Esophagus muscularis mucosa (tissue), 4 donors: ENCODE data around the gene UNC5A. TPM values are rescaled to one million over a fixed set of nuclear protein-coding genes. Genes with fewer than 3 reads are reported as not detected.

Source experiments
- DNase-seq: peaks from one replicate; pipeline ENCODE4 v3.0.0-alpha.2; 2017; ENCODE audit errors: extremely low spot score
- H3K27ac ChIP-seq, 4 donors: fragments of 200-600 bp; sonication (generic); replicated peaks in 1 of 4; 1 replicate in 3 of 4; 2 replicates in 1 of 4; pipeline ENCODE4 v1.5.1; 2016 to 2019; ENCODE audit warnings: mild to moderate bottlenecking in 1 of 4
- H3K27me3 ChIP-seq, 4 donors: fragments of 200-600 bp; sonication (generic); one replicate each; pipeline versions ENCODE4 v1.5.1 to v1.6.0; 2016 to 2019
- H3K36me3 ChIP-seq, 4 donors: fragments of 200-600 bp; sonication (generic); one replicate each; pipeline ENCODE4 v1.5.1; 2016 to 2019
- H3K4me1 ChIP-seq, 4 donors: fragments of 200-600 bp; sonication (generic); one replicate each; pipeline ENCODE4 v1.5.1; 2016 to 2019
- H3K4me3 ChIP-seq, 4 donors: fragments of 200-600 bp; sonication (generic); 1 replicate in 2 of 4; 2 replicates in 2 of 4; pipeline ENCODE4 v1.5.1; 2016 to 2019; ENCODE audit warnings: mild to moderate bottlenecking in 4 of 4, moderate library complexity in 1 of 4
- H3K9me3 ChIP-seq, 4 donors: fragments of 200-600 bp; sonication (generic); 1 replicate in 3 of 4; 2 replicates in 1 of 4; pipeline ENCODE4 v1.5.1; 2016 to 2019
- EP300 ChIP-seq: sonication (generic); formaldehyde crosslinking; IDR thresholded peaks from one replicate; pipeline ENCODE4 v1.6.1; 2017; ENCODE audit warnings: antibody characterized with exemption
- POLR2A ChIP-seq: fragments of 450-650 bp; IDR thresholded peaks from one replicate; pipeline ENCODE4 v1.6.1; 2017; ENCODE audit warnings: antibody characterized with exemption, moderate library complexity, mild to moderate bottlenecking, low read depth
- POLR2AphosphoS5 ChIP-seq, 2 donors: sonication (generic); formaldehyde crosslinking; IDR thresholded peaks; one replicate each; pipeline ENCODE4 v1.6.1; 2017; ENCODE audit warnings: antibody characterized with exemption in 2 of 2
- WGBS: methylation state at CpG from one replicate; pipeline ENCODE4 v1.1.5; 2018; 5-methylcytosine and 5-hydroxymethylcytosine counted together
- intact Hi-C: fragments of 100-400 bp; cut with DNase I; formaldehyde crosslinking; loops from one replicate; pipeline ENCODE4 v1.15.1; 2023
- total RNA-seq, 4 donors: library from RNA; depleted of rRNA; stranded (reverse); fragments of >200 nt; gene quantifications; one replicate each; pipeline versions ENCODE4 v1.1.0 to v1.2.1, GENCODE V29; 2016
- TF ChIP-seq, protein P1 (sequence below), 3 experiments: fragments of 200-600 bp in 2 of 3; fragments of 450-650 bp in 1 of 3; sonication (generic) in 2 of 3; IDR thresholded peaks; one replicate each; pipeline ENCODE4 v1.5.1; 2017 to 2019; ENCODE audit warnings: antibody characterized with exemption in 3 of 3, mild to moderate bottlenecking in 2 of 3, moderate library complexity in 1 of 3

Gene UNC5A
- total RNA-seq, 4 donors from 2014 or later, result not detected

DNA sequence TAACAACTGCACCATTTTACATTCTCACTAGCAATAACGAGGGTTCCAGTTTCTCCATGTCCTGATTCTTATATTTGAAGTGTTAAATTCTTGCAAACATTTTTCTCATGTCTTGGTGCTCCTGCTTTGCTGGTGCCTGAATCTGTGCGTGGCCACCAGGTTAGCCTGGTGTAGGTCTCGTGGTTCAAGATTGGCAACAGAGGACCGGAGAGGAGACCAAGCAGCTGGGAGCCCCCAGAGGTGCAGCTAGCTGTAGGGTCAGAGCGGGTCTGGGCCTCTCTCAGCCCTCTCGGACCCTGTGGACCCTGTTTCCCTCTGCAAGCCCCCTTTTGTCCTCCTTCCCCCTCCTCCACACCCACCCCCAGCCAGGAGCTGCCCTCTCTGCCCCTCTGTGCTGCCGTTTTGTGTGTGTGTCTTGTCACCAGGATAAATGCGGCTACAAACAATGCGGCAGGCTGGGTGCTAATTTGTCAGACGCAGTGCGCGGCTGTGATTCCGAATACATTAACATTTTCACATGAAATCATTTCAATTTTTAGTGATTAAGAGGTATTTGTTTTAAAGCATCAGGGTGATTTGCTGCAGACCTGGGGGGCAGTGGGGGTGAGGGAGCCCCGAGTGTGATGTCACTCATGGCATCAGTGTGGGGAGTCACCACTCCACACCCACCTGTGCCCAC, 17.5 kb downstream of the UNC5A start:
- Histone ChIP-seq H3K36me3 (no peaks in the 10 kb centered on the region), H3K4me3 (no peak overlapping the region), H3K4me1 (no peaks in the 10 kb centered on the region), H3K27me3 (peaks cover 0 to 42% (median 0%) of the 10 kb centered on the region in 4 donors), H3K9me3 (no peaks in the 10 kb centered on the region), H3K27ac (no peak overlapping the region)
- intact Hi-C loops, result no loop called here
- no peak for TF ChIP-seq POLR2AphosphoS5 (IDR thresholded peaks at IDR 0.05)
- TF ChIP-seq, protein P1, sequence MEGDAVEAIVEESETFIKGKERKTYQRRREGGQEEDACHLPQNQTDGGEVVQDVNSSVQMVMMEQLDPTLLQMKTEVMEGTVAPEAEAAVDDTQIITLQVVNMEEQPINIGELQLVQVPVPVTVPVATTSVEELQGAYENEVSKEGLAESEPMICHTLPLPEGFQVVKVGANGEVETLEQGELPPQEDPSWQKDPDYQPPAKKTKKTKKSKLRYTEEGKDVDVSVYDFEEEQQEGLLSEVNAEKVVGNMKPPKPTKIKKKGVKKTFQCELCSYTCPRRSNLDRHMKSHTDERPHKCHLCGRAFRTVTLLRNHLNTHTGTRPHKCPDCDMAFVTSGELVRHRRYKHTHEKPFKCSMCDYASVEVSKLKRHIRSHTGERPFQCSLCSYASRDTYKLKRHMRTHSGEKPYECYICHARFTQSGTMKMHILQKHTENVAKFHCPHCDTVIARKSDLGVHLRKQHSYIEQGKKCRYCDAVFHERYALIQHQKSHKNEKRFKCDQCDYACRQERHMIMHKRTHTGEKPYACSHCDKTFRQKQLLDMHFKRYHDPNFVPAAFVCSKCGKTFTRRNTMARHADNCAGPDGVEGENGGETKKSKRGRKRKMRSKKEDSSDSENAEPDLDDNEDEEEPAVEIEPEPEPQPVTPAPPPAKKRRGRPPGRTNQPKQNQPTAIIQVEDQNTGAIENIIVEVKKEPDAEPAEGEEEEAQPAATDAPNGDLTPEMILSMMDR (IDR thresholded peaks at IDR 0.05), result no peak
- no peak for TF ChIP-seq EP300
- no peak for TF ChIP-seq POLR2A
- DNase-seq, result no peak
- WGBS, result 85% methylated on average over 14 of the region's 14 CpGs

DNA sequence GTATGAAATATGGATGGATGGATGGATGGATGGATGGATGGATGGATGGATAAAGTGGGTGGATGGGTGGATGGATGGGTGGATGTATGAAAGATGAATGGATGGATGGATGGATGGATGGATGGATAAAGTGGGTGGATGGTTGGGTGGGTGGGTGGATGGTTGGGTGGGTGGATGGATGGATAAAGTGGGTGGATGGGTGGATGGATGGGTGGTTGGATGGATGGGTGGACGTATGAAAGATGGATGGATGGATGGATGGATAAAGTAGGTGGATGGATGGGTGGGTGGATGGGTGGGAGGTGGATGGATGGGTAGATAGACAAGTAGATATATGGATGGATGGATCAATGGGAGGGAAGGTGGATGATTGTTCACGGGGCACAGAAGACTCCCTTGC, 19.0 kb downstream of the UNC5A start:
- Histone ChIP-seq H3K9me3 (no peaks in the 10 kb centered on the region), H3K27ac (no peak overlapping the region), H3K4me1 (no peaks in the 10 kb centered on the region), H3K27me3 (peaks cover 0 to 43% (median 0%) of the 10 kb centered on the region in 4 donors), H3K36me3 (no peaks in the 10 kb centered on the region), H3K4me3 (no peak overlapping the region)
- TF ChIP-seq, protein P1 (IDR thresholded peaks at IDR 0.05), result no peak
- no peak for TF ChIP-seq POLR2A
- TF ChIP-seq POLR2AphosphoS5 (IDR thresholded peaks at IDR 0.05), result no peak
- TF ChIP-seq EP300, result no peak
- WGBS, result 84% methylated on average over 2 of the region's 2 CpGs
- intact Hi-C loops, result no loop called here
- DNase-seq, result no peak

DNA sequence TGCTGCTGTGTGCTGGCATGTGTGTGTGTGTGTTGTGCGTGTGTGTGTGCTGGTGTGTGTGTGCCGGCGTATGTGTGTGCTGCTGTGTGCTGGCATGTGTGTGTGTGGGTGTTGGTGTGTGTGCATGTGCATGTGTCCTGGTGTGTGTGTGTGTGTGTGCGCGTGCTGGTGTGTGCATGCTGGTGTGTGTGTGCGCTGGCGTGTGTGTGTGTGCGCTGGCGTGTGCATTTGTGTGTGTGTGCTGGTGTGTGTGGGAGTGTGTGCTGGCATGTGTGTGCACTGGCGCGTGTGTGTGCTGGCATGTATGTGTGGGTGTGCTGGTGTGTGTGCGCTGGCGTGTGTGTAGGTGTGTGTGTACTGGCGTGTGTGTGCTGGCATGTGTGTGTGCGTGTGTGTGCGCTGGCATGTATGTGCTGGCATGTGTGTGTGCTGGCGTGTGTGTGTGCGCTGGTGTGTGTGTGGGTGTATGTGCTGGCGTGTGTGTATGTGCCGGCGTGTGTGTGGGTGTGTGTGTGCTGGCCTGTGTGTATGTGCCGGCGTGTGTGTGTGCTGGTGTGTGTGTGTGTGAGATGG, 20.1 kb downstream of the UNC5A start:
- TF ChIP-seq, protein P1 (IDR thresholded peaks at IDR 0.05), result no peak
- TF ChIP-seq POLR2A (no peak), EP300 (no peak), POLR2AphosphoS5 (IDR thresholded peaks at IDR 0.05) (no peak)
- Histone ChIP-seq H3K27me3 (peaks cover 0 to 55% (median 0%) of the 10 kb centered on the region in 4 donors), H3K4me1 (no peaks in the 10 kb centered on the region), H3K27ac (no peak overlapping the region), H3K9me3 (no peaks in the 10 kb centered on the region), H3K36me3 (no peaks in the 10 kb centered on the region), H3K4me3 (no peak overlapping the region)
- DNase-seq, result no peak
- 89% methylated on average over 22 of the region's 23 CpGs for WGBS
- intact Hi-C loops, result no loop called here

DNA sequence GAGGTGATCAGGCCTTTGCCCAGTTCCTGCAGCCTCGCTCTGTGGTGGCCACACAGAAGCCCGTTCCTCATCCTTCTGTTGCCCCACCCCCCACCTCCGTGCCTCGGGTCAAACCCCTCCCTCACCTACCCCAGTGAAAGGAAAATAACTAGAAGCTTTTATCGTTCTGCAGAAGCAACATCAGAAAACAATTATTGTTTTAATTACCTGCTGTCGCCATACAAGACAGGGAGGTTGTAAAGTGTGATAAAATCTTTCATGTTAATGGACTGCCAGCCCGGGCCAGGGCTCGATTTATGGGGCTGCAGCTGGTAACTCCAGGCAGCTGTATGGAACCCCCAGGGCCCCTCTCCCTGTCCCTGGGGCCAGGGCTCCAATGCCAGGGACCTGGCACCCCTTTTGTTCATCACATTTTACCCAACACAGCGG, 20.6 kb downstream of the UNC5A start:
- Histone ChIP-seq H3K27me3 (peaks cover 0 to 55% (median 0%) of the 10 kb centered on the region in 4 donors), H3K27ac (no peak overlapping the region), H3K36me3 (no peaks in the 10 kb centered on the region), H3K4me3 (no peak overlapping the region), H3K9me3 (no peaks in the 10 kb centered on the region), H3K4me1 (no peaks in the 10 kb centered on the region)
- DNase-seq, result no peak
- 47% methylated on average over 9 of the region's 9 CpGs for WGBS
- TF ChIP-seq POLR2A (no peak), POLR2AphosphoS5 (IDR thresholded peaks at IDR 0.05) (no peak), EP300 (no peak)
- TF ChIP-seq, protein P1 (IDR thresholded peaks at IDR 0.05), result no peak
- intact Hi-C loops, result no loop called here
